GM12801 (cell line): ENCODE results near the gene BLVRA.

ENCODE experiments used
- TF ChIP-seq, protein P1 (sequence below): IDR thresholded peaks from one replicate; pipeline ENCODE4 v1.5.1; 2011; ENCODE audit warnings: control low read depth; ENCODE audit not compliant: insufficient read length; ENCODE audit errors: extremely low read depth

The BLVRA gene

DNA sequence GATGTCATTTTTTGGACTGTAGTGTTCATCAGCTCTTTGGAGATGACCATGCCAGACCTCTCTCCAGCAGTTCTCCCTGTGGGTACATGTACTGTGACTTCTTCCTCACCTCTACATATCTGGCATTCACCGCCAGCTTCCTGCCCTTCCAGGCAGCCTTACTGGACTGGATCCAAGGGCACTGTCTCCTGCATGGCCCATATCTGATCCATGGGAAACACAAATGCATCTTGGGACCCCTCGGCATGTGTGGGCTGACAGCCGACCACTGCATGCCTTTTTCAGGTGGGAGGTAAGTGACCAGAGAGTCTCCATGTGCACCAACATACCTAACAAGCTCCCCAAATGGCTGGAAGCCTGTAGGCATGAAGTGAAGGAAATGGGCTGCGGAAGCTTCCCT is 3.9 kb upstream of the BLVRA start:
- TF ChIP-seq, protein P1, sequence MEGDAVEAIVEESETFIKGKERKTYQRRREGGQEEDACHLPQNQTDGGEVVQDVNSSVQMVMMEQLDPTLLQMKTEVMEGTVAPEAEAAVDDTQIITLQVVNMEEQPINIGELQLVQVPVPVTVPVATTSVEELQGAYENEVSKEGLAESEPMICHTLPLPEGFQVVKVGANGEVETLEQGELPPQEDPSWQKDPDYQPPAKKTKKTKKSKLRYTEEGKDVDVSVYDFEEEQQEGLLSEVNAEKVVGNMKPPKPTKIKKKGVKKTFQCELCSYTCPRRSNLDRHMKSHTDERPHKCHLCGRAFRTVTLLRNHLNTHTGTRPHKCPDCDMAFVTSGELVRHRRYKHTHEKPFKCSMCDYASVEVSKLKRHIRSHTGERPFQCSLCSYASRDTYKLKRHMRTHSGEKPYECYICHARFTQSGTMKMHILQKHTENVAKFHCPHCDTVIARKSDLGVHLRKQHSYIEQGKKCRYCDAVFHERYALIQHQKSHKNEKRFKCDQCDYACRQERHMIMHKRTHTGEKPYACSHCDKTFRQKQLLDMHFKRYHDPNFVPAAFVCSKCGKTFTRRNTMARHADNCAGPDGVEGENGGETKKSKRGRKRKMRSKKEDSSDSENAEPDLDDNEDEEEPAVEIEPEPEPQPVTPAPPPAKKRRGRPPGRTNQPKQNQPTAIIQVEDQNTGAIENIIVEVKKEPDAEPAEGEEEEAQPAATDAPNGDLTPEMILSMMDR = no peak

DNA sequence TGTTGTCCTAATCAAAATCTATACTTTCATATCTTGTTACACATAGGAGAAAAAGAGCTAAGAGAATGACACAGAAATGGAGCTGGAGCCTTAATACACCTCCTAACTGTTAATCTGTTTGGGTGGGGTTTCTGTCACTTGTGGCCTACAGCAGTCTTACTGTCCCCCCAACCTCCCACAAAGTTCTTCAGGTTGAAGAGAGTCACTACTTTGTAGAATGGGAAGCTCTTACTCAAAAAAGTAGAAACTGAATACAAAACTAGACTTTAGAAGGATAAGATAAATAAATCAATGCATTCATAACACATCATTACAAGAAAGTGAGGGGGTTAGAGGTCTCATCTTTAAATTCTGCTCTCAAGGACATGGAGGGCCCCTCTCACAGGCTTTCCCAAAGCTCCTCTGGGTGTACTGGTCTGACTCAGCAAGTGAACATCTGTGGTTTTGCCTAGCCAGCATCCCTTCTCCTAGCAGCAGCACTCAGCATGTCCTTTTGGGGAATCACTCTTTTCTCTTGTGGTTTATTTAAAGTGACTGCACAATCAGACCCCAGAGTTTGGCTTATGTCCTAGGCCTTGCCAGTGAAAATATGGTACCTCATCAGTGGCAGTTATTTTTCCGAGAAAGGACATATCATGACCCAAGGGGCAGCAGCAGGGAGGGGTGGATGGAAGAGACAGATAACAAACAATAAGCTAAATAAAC is 2.0 kb upstream of the BLVRA start:
- TF ChIP-seq, protein P1 = no peak

DNA sequence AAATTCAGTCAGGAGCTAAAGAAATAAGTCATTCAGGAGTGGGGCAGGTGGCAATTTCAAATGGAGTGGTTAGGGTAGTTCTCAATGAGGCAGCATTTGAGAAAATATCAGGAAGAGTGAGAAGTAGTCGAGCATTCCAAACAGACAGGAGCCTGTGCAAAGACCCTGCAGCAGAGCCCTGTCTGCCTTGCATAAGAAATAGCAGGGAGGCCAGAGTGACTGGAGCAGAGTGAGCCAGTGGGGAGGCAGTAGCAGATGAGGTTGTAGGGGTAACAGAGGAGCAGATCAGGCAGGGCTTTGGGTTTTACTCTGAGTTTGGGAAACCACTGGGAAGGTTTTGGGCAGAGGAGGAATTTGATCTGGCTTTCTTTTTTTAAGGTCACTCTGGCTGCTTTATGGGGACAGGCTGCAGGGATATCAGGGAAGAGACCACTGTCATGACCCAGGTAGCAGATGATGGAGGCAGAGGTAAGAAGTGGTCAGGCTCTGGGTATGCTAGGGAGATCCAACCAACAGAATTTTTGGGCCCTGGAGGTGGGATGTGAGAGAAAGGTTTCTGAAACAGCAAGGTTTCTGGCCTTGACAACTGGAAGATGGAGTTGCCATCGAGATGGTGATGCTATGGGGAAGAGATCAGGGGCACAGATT is 1.3 kb upstream of the BLVRA start:
- TF ChIP-seq, protein P1 = no peak

DNA sequence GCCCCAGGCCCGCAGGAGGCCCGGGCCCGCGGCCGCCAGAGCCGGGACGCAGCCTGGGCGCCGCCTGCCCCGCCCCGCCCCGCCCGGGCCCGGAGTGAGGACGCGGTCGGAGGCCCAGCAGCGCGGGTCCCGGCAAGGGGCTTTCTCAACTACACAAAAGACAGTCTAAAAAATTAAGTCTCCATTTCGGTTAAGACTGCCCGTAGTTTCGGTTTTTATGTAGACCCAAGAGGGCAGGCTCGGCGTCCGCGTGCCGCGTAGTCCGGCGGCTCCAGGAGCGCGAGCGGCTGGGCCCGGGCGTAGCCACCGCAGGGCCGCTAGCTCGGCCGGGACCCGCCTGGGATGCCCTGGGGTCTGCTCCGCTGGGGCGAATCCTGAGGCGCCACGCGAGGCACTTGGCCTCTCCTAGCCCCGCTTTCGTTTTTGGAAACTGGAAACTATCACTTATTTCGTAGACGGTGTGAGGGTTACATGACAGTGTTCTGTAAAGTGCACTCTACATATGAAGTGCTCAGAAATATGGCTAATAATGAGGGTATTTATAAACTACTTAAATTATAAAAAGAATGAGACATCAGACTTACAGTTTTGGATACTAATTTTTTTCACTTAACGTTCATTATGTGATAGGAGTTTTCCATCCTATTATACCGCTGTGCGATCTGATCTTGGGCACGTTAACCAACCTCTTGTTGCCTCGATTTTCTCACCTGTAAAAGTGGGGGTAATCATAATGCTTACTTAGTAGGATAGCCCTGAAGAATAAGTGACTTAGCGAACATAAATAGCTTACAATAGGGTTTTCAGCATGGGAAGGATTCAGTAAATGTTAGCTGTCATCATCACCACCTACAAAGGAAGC is 573 bp downstream of the BLVRA start:
- TF ChIP-seq, protein P1 = no peak

DNA sequence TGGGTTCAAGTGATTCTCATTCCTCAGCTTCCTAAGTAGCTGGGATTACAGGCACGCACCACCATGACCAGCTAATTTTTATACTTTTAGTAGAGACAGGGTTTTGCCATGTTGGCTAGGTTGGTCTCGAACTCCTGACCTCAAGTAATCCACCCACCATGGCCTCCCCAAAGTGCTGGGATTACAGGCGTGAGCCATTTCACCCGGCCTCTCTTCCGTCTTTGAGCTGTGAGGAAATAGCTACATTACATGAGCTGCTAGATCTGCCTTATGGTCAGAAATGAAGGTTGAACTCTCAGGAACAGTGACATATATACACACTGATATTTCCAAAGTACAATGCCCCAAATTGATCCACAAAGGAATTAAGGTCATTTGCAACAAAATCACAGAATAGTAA is 2.4 kb downstream of the BLVRA start:
- TF ChIP-seq, protein P1 = no peak

DNA sequence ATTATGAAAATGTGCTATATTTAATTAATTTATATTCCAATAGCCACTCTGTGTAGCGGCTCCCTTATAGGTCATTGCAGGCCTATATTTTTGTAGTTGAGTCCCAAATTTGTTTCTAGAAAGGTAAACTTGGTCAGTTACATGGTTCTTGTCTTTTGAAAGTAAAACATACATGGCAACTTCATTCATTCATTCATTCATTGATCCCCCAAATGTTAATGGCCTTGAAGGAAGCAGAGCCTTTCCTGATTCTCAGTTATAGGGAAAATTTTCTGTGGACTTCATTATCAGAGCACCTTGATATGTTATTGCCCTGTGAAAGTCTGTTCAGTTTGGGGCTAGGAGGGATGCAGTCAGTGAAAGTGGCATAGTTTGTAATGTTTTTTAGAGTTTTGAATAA is 2.9 kb downstream of the BLVRA start:
- TF ChIP-seq, protein P1 = no peak
